Activated T-cell treated with anti-CD3 and anti-CD28 coated beads for 4 hours (primary cell): ENCODE results near the gene SGF29.
"Not testable (repeated sequence)": the region's sequence is repeated elsewhere in the genome, so short reads cannot be mapped to it uniquely, and the experiment has no call there.

Experiments
- DNase-seq: peaks from one replicate; pipeline ENCODE4 v3.0.0-alpha.2; 2020

The SGF29 gene

DNA sequence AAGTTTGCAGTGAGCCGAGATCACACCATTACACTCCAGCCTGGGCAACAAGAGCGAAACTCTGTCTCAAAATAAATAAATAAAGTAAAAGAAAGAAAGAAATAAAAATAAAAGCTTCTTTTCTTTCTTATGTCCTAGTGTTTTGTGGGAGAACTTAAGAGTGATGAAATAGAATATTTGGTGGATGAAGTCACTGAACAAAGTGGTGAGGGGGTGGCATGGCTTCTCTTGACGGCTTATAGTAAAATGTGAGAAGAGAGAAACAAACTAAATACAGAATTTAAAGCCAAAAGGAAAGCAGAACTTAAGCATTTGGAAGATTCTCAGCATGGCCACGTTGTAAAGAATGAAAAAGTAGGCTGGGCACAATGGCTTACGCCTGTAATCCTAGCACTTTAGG, 15.3 kb downstream of the SGF29 start:
- no peak for DNase-seq

DNA sequence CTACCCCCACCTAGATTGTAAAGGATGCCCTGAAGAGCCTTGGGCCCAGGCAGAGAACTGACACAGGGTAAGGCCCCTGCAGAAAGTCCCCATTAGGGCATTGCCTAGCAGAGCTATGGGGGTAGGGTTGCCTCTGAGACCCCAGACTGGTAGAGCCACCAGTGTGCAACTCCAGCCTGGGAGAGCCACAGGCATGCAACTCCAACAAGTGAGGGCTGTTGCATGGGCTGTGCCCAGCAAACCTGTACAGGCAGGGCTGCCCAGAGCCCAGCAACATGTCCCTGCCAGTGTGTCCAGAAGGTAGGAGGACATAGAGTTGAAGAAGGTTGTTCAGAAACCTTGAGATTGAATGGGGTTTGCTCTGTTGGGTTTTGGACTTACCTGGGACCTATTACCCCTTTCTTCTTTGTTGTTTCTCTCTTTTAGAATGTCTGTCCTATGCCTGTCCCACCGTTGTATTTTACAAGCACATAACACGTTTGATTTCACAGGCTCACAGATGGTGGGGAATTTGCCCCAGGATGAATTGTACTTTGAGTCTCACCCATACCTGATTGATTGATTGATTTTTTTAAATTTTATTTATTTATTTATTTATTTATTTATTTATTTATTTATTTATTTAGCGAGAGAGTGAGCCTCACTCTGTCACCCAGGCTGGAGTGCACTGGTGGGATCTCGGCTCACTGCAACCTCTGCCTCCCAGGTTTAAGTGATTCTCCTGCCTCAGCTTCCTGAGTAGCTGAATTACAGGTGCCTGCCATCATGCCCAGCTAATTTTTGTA, 16.4 kb downstream of the SGF29 start:
- DNase-seq: no peak

DNA sequence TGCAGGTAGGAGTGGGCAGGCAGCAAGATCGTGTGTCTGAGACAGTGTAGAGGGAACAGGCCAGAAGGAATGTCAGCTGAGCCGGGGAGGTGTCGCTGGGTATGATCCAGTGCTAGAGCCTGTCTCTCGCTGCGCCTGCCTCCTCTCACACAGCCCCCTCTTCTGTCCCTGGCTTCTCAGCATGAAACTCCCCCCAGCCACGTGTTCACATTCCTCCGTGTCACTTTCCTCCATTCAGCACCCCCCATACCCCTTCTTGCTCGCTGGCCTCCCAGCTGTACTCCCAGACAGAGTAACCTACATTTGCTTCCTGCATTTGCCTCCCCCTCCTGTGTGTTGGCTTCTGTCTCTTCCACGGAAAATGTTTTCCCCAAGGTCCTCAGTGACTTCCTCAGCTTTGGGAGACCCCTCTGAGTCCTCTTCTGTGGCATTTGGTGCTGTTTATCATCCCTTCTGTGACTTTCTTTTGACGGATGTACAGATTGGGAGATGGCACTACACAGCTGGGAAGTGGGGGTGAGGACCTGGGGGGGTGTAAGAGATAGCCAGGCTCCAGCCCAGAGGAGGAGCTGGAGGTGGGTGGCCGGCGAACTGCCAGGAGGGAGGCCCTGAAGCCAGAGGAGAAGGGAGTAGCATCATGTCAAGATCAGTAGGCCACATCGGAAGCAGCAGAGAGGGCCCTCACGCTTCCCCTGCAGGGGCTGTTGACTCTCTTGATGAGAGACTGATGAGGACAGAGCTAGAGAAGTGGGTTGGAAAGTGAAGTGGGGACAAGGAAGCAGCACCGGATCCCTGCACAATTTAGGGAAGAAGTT, 19.2 kb downstream of the SGF29 start:
- DNase-seq: no peak

DNA sequence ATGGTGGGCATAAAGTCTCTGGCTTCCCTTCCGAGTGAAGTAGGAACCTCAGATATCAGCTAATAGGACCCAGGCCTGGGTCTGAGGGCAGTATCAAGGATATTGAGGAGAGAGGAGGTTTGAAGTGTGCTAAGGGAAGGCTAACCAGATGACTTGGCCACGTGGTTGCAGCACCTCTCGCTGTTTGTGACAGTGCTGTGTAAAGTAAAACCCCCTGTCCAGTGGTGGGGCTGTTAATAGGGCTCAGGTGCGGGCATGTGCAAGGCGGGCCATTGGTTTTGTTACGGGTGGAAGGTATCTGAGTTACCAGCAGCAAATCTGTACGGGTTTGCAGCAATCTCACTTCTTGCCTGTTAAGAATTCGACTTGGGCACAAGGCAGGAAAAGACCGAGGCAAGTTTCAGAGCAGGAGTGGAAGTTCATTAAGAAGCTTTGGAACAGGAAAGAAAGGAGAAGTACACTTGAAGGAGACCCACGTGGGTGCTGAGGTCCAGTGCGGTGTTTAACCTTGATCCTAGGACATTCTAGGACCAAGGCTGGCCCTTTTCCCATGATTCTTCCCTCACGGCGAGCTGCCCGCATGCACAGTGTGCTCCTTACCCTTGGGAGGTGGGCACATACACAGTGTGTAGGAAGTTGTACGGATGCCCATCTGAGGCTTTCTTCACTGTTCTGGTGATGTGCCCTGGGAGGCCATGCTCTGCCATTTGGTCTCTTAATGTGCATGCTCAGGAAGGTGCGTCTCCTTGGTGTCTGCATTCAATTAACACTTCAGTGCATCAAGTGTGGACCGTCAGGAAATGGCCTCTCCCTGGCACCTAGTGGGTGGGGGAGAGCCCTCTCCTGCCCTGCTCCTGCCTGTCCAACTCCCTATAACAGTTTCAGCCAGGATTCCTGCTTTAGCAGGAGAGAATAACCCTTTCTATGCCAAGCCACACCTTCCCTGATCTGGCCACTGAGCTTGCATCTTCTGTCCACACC, 20.3 kb downstream of the SGF29 start:
- no peak for DNase-seq

DNA sequence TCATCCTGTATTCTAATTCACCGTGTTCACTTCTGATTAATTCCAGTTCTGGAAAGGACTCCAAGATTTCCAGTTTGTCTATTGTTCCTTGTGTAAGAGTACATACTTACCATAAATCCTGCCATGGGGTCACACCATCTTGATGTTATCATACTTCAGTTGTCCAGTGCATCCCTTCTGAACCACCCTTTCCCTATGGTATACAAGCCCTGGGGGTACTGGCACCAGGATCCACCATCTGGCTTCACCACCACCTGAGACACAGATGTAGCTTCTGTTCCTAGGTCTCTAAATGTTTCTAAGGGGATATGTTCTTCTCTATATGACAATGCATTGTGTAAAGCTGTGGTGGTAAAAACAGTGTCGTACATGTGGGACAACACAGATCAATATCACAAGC, 21.2 kb downstream of the SGF29 start:
- DNase-seq: no peak

DNA sequence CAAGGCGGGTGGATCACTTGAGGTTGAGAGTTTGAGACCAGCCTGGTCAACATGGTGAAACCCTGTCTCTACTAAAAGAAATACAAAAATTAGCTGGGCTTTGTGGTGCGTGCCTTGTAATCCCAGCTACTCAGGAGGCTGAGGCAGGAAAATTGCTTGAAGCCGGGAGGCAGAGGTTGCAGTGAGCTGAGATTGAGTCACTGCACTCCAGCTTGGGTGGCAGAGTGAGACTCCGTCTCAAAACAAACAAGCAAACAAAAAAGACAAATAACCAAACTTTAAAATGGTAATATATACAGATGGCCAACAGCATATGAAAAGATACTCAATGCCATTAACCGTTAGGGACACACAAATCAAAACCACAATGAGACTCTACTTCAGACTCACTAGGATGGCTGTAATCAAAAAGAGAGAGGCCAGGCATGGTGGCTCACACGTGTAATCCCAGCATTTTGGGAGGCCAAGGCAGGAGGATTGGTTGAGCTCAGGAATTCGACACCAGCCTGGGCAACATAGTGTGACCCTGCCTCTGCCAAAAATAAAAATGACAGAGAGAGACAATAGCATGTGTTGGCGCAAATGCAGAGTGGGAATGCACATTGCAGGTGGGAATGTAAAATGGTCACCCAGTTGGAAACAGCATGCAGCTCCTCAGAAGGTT, 21.9 kb downstream of the SGF29 start:
- DNase-seq: no peak

DNA sequence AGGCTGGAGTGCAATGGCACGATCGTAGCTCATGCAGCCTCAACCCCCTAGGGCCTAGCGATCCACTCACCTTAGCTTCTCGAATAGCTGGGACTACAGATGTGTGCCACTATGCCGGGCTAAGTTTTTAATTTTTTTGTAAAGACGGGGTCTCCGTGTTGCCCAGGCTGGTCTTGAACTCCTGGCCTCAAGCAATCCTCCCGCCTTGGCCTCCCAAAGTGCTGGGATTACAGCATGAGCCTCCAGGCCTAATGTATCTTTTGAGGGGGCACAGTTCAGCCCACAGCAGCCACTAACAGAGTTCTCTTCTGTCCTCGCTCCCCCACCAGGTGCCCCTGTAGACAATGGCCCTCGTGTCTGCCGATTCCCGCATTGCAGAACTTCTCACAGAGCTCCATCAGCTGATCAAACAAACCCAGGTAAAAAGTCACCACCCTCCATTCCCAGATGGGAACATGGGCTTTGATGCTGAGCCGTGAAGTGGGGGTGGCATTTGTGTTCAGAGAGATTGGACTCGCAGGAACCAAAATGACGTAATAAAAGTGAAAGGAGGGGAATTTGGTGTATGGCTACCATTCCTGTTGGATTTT, 27.1 kb downstream of the SGF29 start:
- DNase-seq: no peak

DNA sequence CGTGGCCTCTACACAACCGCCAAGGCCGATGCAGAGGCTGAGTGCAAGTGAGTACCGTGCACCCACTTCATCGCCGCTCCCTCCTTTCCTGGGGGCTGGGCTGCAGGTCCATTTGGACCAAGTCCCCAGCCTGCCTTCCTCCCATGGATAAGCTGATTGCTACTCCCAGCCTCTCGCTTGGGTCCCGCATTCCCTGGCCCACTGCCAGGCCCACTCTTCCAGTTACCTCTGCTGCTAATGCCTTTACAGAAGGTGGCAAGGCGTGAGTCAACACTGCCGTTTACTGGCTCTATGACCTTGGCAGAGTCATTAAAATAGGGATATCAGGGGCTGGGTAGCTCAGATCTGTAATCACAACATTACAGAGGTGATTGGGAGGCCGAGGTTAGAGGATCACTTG, 32.0 kb downstream of the SGF29 start:
- no peak for DNase-seq

DNA sequence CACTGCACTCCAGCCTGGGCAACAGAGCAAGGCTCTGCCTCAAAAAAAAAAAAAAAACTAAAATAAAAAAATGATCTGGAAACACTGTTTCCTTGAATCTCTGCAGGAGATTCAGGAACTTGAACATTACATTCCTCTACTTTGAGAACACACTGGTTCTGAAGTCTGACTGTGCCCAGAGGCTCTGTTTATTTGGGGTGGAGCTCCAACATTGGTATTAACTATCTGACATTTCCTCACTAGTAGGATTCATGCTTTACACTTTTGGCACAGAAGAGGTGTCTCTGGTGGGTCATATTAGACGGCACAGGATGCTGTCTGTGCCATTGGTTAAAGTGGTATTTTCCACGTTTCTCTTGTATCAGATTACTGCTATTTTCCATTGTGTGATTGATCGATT, 32.7 kb downstream of the SGF29 start:
- no peak for DNase-seq

DNA sequence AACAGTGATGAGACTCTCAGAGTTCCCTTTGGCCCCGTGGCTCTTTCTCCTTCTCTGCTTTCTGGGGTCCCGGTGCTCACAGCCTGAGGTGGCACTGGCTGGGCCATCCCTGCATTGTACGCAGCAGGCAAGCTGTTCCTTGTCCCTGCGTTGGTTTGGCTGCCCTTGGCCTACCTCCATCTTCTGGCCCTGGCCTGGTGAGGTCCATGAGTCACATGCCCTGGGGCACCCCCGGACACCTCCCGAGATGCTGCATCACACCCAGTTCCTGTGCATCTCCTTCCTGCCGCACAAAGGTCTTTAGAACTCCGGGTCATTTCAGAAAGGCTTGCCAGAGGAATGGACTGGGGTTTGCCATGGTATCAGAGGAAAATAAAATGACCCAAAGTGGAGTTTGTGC, 33.7 kb downstream of the SGF29 start:
- no peak for DNase-seq

DNA sequence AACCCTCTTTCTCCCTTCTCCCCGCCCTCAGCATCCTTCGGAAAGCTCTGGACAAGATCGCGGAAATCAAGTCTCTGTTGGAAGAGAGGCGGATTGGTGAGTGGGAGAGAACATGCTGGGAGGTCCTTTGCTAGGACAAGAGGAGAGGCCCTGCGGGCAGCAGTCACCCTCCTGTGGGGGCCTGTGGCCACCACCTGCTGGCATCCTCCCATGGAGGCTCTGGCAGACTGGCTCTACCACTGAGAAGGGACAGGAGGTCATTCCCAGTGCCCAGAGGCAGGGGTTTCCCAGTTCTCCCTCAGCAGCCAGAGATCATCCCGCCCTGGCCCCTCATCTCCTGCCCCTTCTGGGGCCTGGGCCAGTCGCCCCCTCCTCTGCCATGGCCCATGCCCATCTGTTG, 35.3 kb downstream of the SGF29 start:
- no peak for DNase-seq

DNA sequence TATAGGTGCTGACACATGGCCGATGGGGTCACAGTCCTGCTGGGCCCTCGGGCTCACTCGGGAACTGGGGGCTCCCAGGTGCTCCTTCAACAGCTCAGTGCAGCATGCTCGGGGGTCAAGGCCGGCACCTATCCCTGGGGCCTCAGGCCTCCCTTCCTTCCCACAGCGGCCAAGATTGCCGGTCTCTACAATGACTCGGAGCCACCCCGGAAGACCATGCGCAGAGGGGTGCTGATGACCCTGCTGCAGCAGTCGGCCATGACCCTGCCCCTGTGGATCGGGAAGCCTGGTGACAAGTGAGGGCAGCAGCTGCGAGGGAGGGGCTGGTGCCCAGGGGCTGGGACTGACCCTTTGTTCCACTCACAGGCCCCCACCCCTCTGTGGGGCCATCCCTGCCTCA, 36.2 kb downstream of the SGF29 start:
- no peak for DNase-seq

DNA sequence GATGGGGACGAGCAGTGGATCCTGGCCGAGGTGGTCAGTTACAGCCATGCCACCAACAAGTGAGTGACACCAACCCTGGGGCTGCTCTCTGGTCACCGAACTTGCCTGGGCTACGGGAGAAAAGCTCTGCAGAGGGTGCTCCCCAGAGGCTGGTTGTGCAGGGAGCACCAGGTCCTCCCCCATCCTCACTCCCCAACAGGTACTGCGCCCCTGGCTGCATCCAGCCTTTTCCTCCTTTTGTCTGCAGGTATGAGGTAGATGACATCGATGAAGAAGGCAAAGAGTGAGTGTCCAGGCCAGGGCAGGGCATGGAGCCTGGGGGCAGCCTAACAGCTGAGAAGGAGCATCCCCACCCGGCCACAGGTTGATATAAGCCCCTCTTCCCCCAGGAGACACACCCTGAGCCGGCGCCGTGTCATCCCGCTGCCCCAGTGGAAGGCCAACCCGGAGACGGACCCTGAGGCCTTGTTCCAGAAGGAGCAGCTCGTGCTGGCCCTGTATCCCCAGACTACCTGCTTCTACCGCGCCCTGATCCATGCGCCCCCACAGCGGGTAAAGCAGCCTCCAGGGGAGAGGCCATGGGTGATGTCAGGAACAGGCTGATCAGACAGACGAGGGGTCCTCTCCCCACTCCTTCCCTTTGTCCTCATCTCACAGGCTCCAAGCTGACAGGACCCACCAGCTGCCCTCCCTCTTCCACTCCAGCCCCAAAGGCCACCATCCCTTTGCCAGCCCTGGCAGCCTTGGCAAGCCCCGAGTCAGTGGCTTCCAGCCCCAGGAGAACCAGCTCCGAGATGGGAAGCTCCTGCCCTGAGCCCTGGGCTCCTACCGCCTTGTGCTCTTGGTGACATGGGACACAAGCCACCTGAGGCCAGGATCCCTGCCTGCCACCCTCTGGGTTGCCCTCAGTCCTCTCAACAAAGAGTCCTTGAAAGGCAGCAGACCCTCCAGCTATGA, 36.9 kb downstream of the SGF29 start:
- DNase-seq: no peak

DNA sequence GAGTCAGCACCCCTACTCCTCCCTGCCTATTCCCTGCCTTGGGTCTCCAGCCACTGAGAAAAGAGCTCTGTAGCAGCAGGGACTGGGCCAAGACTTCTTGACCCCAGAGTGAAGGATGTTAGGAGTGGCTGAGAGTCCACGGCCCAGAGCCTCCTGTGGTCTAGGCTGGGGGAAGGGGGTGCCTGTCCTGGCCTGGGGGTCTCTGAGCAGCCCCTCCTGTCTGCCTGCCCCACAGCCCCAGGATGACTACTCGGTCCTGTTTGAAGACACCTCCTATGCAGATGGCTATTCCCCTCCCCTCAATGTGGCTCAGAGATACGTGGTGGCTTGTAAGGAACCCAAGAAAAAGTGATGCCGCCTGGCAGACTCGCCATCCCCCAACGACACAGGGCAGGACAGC, 37.6 kb downstream of the SGF29 start:
- no peak for DNase-seq

DNA sequence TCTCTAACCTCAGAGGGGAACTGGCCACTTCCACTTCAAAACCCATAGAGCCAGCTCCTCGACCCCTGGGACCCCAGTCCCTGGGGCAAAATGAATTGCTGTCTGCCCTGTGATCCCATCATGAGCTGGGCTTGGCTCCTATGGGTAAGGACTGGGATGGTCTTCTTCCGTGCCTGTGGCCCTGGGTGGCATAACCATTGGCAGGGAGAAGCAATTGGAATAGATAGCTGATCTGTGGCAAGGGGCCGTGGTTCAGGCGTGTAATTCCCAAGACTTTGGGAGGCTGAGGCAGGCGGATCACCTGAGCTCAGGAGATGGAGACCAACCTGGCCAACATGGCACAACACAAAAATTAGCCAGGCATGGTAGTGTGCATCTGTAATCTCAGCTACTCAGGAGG, 38.8 kb downstream of the SGF29 start:
- DNase-seq: no peak

DNA sequence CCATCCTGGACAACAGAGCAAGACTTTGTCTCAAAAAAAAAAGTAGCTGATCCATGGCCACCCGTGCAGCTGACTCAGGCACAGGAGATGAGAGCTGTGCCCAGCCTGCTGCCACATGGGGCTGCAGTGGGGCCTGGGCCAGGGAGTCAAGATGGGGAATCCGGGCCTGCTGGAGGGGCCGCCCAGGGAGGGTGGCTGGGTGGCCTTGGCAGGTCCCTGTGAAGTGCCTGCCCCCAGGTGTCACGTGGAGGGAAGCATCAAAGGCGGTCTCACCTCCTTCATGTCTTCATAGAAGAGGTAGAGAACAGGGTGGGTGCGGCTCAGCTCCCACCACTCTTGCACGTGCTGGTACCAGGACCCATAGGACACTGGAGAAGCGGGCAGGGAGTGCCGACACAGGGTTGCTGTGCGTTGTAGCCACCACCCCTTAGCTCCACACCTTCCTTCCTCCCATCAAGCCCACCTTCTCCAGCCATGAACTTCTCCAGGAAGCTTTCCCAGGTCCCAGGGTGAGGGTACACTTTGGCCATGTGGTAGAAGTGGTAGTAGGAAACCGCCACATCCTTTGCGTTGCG, 39.3 kb downstream of the SGF29 start:
- DNase-seq: no peak

DNA sequence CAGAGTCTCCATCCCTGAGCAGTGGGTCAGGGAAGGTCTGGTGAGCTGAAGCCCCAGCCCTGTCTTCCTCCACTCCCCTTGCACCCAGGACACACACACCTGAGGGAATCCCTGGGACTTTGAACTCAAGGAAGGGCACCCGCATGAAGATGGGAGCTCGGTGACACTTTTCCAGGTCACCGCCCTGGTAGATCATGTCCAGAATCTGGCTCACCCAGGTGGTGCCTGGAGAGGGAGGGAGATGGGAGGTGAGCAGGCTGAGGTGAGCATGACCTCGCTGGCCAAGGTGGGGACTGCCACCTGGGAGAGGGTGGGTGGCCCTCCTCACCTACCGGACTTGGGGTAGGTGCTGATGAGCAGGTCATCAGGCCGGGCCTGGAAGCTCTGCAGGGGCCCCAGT, 41.7 kb downstream of the SGF29 start:
- not testable (repeated sequence) for DNase-seq

DNA sequence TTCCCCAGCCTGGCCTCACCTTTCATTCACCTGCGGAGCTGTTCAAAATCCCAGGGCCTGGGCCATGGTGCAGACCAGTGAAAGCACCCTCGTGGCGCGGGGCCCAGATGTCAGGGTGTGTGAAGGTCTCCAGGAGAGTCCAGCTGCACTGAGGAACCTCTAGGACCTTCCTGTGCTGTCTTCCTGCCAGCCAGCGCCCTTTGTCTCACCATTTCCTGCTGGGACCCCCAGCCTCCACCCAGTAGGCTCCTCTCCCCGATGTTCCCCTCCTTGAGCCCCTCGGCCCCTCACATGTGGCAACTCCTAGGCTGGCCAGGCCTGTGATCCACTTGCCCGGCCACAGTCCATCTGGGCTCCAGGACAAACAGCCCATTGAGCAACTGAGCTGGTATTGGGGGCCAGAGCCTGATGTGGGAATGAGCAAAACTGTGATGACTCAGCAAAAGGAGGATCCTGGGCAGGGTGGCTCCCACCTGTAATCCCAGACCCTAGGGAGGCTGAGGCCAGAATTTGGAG, 42.5 kb downstream of the SGF29 start:
- DNase-seq: no peak

DNA sequence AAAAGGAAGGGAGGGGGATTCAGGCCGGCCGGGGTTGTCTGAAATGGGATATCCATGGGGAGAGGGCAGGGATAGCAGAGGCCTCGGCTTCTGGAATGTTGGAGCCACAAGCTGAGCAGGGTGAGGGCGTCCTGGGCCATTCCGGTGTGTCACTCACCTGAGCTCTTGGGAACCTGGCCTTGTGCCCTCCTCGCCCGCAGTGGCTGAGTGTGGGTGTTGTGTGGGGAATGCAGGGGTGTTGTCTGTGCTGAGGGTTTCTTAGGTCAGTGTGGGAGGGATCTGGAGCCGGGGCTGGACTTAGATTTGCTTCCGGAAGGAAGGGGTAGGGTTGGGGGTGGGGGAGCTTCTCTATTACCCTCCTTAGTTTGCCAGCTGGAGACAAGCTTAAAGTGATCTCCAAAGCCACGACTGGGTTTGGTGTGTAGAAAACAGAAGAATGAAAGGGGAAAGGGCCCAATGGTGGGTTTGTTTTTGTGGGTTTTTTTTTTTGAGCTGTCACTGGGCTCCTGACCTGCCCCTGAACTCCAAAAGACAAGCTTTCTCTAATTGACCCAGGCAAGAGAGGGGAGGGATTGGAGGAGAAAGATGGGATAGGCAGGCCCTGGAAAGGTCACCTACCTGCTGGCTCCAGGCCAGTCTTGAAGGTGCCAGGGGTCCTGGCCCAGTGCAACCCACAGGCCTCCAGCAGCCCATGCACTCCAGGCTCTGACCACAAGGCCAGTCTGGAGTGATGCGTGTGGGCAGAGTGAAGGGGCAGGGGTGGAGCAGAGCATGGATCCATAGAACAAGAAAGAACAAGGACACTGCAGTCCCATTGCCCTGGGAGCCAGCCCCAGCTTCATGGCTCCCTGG, 43.3 kb downstream of the SGF29 start, which contains the start of gene SULT1A2:
Gene SULT1A2 (minus strand): TSS at position 211 of the 852 bp plus-strand sequence. CDS start 1,120 bp downstream, outside the sequence.
- no peak for DNase-seq
